Measurements from ENCODE around the gene CA5B. TPM values are rescaled to one million over a fixed set of nuclear protein-coding genes. Genes with fewer than 3 reads are reported as not detected.

Gene CA5B
- total and polyA plus RNA-seq, 10 of the 15 experiments (the other 5 are each of a cell fraction or from before 2014, with no cell fraction given), result 1.2 to 6.0 (median 3.2) TPM

DNA sequence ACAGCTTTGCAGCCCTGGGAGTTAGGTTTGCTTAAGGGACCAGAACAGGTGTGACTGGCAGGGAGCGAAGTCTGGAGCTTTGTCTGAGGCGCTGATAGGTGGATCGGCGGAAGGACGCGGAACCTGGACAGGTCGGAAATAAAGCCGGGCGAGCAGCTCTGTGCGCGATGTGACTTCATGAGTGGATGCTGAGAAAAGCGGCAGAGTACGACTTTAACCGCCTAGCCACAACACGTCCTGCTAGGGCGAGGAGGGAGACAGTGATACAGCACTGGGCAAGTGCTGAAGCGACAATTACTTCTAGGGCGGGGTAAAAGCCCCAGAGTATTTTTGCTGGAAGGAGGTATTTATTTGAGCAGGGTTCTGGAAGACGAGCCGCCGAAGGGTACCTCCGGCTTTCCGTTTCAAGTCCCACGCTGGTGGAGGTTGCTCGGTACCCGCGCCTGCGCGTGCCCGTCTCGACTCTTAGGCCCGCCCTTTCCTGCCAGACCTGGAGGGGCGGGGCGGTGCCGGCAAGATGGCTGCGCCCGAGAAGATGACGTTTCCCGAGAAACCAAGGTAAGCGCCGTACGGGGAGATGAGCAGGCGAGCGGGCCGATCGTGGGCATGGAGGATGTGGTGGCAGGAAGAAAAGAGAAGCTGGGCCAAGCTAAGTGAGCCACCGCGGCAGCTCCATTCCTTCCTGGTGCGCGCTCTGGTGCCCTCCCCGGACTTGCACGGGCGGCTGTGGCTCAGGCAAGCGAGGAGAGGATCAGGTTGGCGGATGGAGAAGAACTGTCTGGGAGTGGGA, 52.1 kb downstream of the CA5B start, which contains the start of gene ZRSR2 (continued):
- TF ChIP-seq RELA (IDR thresholded peaks at IDR 0.05; ENCODE audit: borderline replicate concordance, partially characterized antibody) (peak; percentile 43), STAT1 (conservative IDR thresholded peaks at IDR 0.05) (no peak), KLF5 (IDR thresholded peaks at IDR 0.05; ENCODE audit: partially characterized antibody) (no peak), RAD21 (IDR thresholded peaks at IDR 0.05; ENCODE audit: insufficient read depth, low read depth, low read length) (no peak), TCF12 (IDR thresholded peaks at IDR 0.05; ENCODE audit: low read depth, low read length) (no peak), SIX5 (IDR thresholded peaks at IDR 0.05; ENCODE audit: low read depth, low read length, severe bottlenecking) (no peak), ATF7 (IDR thresholded peaks at IDR 0.05; ENCODE audit: low read depth) (peak; percentile 85), POLR2AphosphoS2 (IDR thresholded peaks at IDR 0.05; ENCODE audit: low read depth, low read length) (no peak), RAD51 (IDR thresholded peaks at IDR 0.05) (no peak), NBN (IDR thresholded peaks at IDR 0.05) (peak; percentile 73), RCOR1 (conservative IDR thresholded peaks at IDR 0.05; ENCODE audit: low read depth, low read length) (peak; percentile 81; the same call in 1 of the 2 replicates), ZNF217 (IDR thresholded peaks at IDR 0.05) (no peak), MXI1 (IDR thresholded peaks at IDR 0.05; ENCODE audit: low read depth, low read length) (peak; percentile 74; the same call in 1 of the 2 replicates), SREBF2 (IDR thresholded peaks at IDR 0.05; ENCODE audit: low read length) (no peak), USF2 (IDR thresholded peaks at IDR 0.05; ENCODE audit: borderline replicate concordance, low read depth, low read length) (no peak), BACH1 (IDR thresholded peaks at IDR 0.05; ENCODE audit: borderline replicate concordance) (0 out of 2 replicates have a peak, but pooled peaks have one; percentile 34), JUNB (IDR thresholded peaks at IDR 0.05) (0 out of 2 replicates have a peak, but pooled peaks have one; percentile 10), MAX (IDR thresholded peaks at IDR 0.05; ENCODE audit: low read depth, low read length) (0 out of 2 replicates have a peak, but pooled peaks have one; percentile 15), TBL1XR1 (IDR thresholded peaks at IDR 0.05; ENCODE audit: low read depth, low read length) (no peak), SREBF1 (IDR thresholded peaks at IDR 0.05; ENCODE audit: low read length) (no peak), LARP7 (IDR thresholded peaks at IDR 0.05) (peak; percentile 47; the same call in 1 of the 2 replicates), MYB (IDR thresholded peaks at IDR 0.05; ENCODE audit: borderline replicate concordance, low read depth, low read length) (no peak)
- TF ChIP-seq, protein P1, sequence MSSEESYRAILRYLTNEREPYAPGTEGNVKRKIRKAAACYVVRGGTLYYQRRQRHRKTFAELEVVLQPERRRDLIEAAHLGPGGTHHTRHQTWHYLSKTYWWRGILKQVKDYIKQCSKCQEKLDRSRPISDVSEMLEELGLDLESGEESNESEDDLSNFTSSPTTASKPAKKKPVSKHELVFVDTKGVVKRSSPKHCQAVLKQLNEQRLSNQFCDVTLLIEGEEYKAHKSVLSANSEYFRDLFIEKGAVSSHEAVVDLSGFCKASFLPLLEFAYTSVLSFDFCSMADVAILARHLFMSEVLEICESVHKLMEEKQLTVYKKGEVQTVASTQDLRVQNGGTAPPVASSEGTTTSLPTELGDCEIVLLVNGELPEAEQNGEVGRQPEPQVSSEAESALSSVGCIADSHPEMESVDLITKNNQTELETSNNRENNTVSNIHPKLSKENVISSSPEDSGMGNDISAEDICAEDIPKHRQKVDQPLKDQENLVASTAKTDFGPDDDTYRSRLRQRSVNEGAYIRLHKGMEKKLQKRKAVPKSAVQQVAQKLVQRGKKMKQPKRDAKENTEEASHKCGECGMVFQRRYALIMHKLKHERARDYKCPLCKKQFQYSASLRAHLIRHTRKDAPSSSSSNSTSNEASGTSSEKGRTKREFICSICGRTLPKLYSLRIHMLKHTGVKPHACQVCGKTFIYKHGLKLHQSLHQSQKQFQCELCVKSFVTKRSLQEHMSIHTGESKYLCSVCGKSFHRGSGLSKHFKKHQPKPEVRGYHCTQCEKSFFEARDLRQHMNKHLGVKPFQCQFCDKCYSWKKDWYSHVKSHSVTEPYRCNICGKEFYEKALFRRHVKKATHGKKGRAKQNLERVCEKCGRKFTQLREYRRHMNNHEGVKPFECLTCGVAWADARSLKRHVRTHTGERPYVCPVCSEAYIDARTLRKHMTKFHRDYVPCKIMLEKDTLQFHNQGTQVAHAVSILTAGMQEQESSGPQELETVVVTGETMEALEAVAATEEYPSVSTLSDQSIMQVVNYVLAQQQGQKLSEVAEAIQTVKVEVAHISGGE (CRISPR knock-in tag; IDR thresholded peaks at IDR 0.05), result no peak
- TF ChIP-seq, protein P2, sequence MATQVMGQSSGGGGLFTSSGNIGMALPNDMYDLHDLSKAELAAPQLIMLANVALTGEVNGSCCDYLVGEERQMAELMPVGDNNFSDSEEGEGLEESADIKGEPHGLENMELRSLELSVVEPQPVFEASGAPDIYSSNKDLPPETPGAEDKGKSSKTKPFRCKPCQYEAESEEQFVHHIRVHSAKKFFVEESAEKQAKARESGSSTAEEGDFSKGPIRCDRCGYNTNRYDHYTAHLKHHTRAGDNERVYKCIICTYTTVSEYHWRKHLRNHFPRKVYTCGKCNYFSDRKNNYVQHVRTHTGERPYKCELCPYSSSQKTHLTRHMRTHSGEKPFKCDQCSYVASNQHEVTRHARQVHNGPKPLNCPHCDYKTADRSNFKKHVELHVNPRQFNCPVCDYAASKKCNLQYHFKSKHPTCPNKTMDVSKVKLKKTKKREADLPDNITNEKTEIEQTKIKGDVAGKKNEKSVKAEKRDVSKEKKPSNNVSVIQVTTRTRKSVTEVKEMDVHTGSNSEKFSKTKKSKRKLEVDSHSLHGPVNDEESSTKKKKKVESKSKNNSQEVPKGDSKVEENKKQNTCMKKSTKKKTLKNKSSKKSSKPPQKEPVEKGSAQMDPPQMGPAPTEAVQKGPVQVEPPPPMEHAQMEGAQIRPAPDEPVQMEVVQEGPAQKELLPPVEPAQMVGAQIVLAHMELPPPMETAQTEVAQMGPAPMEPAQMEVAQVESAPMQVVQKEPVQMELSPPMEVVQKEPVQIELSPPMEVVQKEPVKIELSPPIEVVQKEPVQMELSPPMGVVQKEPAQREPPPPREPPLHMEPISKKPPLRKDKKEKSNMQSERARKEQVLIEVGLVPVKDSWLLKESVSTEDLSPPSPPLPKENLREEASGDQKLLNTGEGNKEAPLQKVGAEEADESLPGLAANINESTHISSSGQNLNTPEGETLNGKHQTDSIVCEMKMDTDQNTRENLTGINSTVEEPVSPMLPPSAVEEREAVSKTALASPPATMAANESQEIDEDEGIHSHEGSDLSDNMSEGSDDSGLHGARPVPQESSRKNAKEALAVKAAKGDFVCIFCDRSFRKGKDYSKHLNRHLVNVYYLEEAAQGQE (IDR thresholded peaks at IDR 0.05; ENCODE audit: low read depth, low read length), result no peak

Measured in GM12878 (cell line).